ENCODE measurements around the gene KCNS1. TPM values are rescaled to one million over a fixed set of nuclear protein-coding genes. Genes with fewer than 3 reads are reported as not detected.

Gene KCNS1
- total and polyA plus RNA-seq, 2 of the 8 experiments (the other 6 are each of a cell fraction or from before 2014, with no cell fraction given), result 1.4 to 1.8 TPM

GRCh38 chr20:45049438-45049837, 51.5 kb downstream of the KCNS1 start:
- Histone ChIP-seq H2BK20ac (ENCODE audit: low read length) (no peak overlapping the region), H2AK5ac (ENCODE audit: low read depth, low read length) (no peak overlapping the region), H2BK12ac (ENCODE audit: low read depth, low read length) (no peak overlapping the region), H2AFZ (ENCODE audit: low read length) (no peak overlapping the region), H3K36me3 (ENCODE audit: control insufficient read depth in 2 of 4, insufficient read depth in 4 of 4, low read length in 3 of 4) (no peaks in the 10 kb centered on the region), H3K56ac (replicated peaks; ENCODE audit: insufficient read length, low read depth, low read length) (no peak overlapping the region), H3K9ac (replicated peaks in 1 of 4; ENCODE audit: extremely low read depth in 1 of 4, low read depth in 3 of 4, low read length in 3 of 4) (no peak overlapping the region), H4K5ac (ENCODE audit: insufficient read length, low read depth, low read length) (no peak overlapping the region), H3K14ac (ENCODE audit: insufficient read length) (no peak overlapping the region), H3K23ac (ENCODE audit: insufficient read length) (no peak overlapping the region), H4K91ac (replicated peaks; ENCODE audit: insufficient read length, low read length) (no peak overlapping the region), H3K4me1 (replicated peaks in 1 of 4; ENCODE audit: control insufficient read depth in 3 of 4, insufficient read depth in 4 of 4, low read length in 3 of 4) (no peaks in the 10 kb centered on the region; a peak in 1 of 7 replicates), H3K4me3 (ENCODE audit: extremely low read depth in 1 of 4, insufficient read depth in 2 of 4, low read depth in 3 of 4, low read length in 4 of 4) (no peak overlapping the region), H3K23me2 (ENCODE audit: low read depth, low read length) (no peaks in the 10 kb centered on the region), H3K79me1 (ENCODE audit: low read depth, low read length) (no peaks in the 10 kb centered on the region; the same call in 1 of the 2 replicates), H3K9me3 (ENCODE audit: insufficient read depth in 2 of 2, low read depth in 1 of 2, low read length in 1 of 2) (no peaks in the 10 kb centered on the region), H3K18ac (ENCODE audit: extremely low read depth, low read length) (no peak overlapping the region), H2BK5ac (ENCODE audit: low read depth, low read length) (no peak overlapping the region), H4K8ac (ENCODE audit: extremely low read depth, insufficient read depth, low read length) (no peak overlapping the region), H3K27me3 (replicated peaks in 1 of 4; ENCODE audit: control insufficient read depth in 3 of 4, extremely low read depth in 1 of 4, insufficient read depth in 3 of 4, low read length in 3 of 4) (no peaks in the 10 kb centered on the region), H3K4me2 (ENCODE audit: insufficient read depth in 1 of 2, low read depth in 2 of 2, low read length in 2 of 2) (no peak overlapping the region), H3K4ac (replicated peaks; ENCODE audit: insufficient read length, low read depth, low read length) (no peak overlapping the region), H3K27ac (ENCODE audit: low read depth, low read length) (no peak overlapping the region), H2BK120ac (replicated peaks; ENCODE audit: low read depth, low read length) (no peak overlapping the region), H4K20me1 (replicated peaks in 1 of 2; ENCODE audit: control insufficient read depth in 1 of 2, insufficient read depth in 2 of 2, low read length in 2 of 2) (no peaks in the 10 kb centered on the region), H2BK15ac (ENCODE audit: low read length) (no peak overlapping the region), H3K79me2 (ENCODE audit: control insufficient read depth in 1 of 2, insufficient read depth in 2 of 2, low read length in 2 of 2) (no peaks in the 10 kb centered on the region)
- 90% methylated on average over 3 of the region's 3 CpGs; no CpG with 5 or more reads in 1 of the 2 experiments for WGBS, 2 experiments (ENCODE audit: extremely low coverage in 1 of 2, insufficient coverage in 1 of 2, insufficient read length in 1 of 2, insufficient replicate concordance in 2 of 2, low coverage in 1 of 2, low lambda C conversion rate in 2 of 2, missing lambda C conversion rate in 1 of 2)
- POLR2A ChIA-PET (ENCODE audit: partially characterized antibody), result interaction anchor here (1.0 to 1.7 kb wide), 3 partner anchors 14 to 140 kb away, joined by 3 read pairs; partner anchors contain the start of gene PABPC1L
- DNase-seq (ENCODE audit: low read depth in 1 of 2, low spot score in 2 of 2) (no peak), FAIRE-seq (no peak)
- CTCF ChIA-PET (ENCODE audit: partially characterized antibody), result interaction anchor here (0.6 to 15.3 kb wide), 12 partner anchors 11 to 301 kb away, joined by 3 to 233 read pairs (median 4); partner anchors contain the start of gene KCNS1
- no peak for TF ChIP-seq RBBP5 (IDR thresholded peaks at IDR 0.05; ENCODE audit: borderline replicate concordance, low read depth, low read length)
- no peak for TF ChIP-seq POLR2AphosphoS5 (IDR thresholded peaks at IDR 0.05; ENCODE audit: low read depth, low read length)
- no peak for TF ChIP-seq ASH2L (IDR thresholded peaks at IDR 0.05; ENCODE audit: low read length)
- TF ChIP-seq KDM4A (IDR thresholded peaks at IDR 0.05; ENCODE audit: low read depth, low read length, severe bottlenecking), result no peak
- no peak for TF ChIP-seq EZH2 (IDR thresholded peaks at IDR 0.05; ENCODE audit: low read depth, low read length, severe bottlenecking)
- TF ChIP-seq CEBPB (IDR thresholded peaks at IDR 0.05; ENCODE audit: low read depth, low read length), result no peak
- no peak for TF ChIP-seq CHD2 (IDR thresholded peaks at IDR 0.05; ENCODE audit: low read length)
- TF ChIP-seq CHD1 (IDR thresholded peaks at IDR 0.05; ENCODE audit: low read depth, low read length), result no peak
- TF ChIP-seq ATF3 (IDR thresholded peaks at IDR 0.05; ENCODE audit: insufficient read depth, low read depth, low read length), result no peak
- no peak for TF ChIP-seq SRF (IDR thresholded peaks at IDR 0.05; ENCODE audit: low read depth, low read length)
- TF ChIP-seq ZNF274 (IDR thresholded peaks at IDR 0.05; ENCODE audit: borderline replicate concordance, extremely low read depth, low read length), result no peak
- TF ChIP-seq CTCF (IDR thresholded peaks at IDR 0.05; ENCODE audit: control extremely low read depth in 1 of 3, insufficient read depth in 1 of 3, low read depth in 1 of 3, low read length in 3 of 3), result no peak
